Epithelial cell of proximal tubule (primary cell): ENCODE measurements around the gene ADGRB3. TPM values are rescaled to one million over a fixed set of nuclear protein-coding genes. Genes with fewer than 3 reads are reported as not detected.
"Not testable (repeated sequence)": the region's sequence is repeated elsewhere in the genome, so short reads cannot be mapped to it uniquely, and the experiment has no call there.

Experiments
- DNase-seq: peaks from one replicate; pipeline ENCODE4 v3.0.0-alpha.2; 2011; ENCODE audit warnings: low read depth
- H3K4me3 ChIP-seq: 2 replicates; pipeline ENCODE4 v1.5.1; 2011; ENCODE audit warnings: low read depth, mild to moderate bottlenecking, low read length
- total RNA-seq: library from RNA; depleted of rRNA; stranded (reverse); fragments of >200 nt; gene quantifications from 2 replicates; pipeline ENCODE4 v1.2.3, GENCODE V29; 2015
- TF ChIP-seq, protein P1 (sequence below): conservative IDR thresholded peaks from 2 replicates; pipeline ENCODE4 v1.5.1; 2012; ENCODE audit warnings: low read depth, mild to moderate bottlenecking, low read length

ADGRB3 gene
- total RNA-seq, 1 donor from 2014 or later, result 4.7 TPM

DNA sequence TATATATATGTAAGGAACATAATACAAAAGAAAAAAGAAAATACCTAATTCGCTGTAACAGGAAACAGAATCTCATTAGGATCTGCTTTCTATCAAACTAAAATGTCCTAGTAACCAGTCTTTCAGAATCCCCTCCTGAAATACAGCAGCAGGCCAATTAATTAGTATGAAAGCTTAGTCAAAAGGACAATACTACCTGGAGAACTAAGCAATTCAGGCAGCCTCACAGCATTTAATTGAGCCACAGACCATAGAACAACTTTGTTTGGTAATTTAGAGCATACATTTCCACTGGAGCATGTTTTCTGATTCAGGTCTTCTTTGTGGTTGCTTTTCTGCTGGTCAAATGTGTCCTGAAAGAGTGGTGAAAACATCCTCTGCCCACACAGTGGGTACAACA, 645.8 kb downstream of the ADGRB3 start:
- DNase-seq, result no peak
- no peak overlapping the region for H3K4me3 ChIP-seq
- TF ChIP-seq, protein P1, sequence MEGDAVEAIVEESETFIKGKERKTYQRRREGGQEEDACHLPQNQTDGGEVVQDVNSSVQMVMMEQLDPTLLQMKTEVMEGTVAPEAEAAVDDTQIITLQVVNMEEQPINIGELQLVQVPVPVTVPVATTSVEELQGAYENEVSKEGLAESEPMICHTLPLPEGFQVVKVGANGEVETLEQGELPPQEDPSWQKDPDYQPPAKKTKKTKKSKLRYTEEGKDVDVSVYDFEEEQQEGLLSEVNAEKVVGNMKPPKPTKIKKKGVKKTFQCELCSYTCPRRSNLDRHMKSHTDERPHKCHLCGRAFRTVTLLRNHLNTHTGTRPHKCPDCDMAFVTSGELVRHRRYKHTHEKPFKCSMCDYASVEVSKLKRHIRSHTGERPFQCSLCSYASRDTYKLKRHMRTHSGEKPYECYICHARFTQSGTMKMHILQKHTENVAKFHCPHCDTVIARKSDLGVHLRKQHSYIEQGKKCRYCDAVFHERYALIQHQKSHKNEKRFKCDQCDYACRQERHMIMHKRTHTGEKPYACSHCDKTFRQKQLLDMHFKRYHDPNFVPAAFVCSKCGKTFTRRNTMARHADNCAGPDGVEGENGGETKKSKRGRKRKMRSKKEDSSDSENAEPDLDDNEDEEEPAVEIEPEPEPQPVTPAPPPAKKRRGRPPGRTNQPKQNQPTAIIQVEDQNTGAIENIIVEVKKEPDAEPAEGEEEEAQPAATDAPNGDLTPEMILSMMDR, result no peak

DNA sequence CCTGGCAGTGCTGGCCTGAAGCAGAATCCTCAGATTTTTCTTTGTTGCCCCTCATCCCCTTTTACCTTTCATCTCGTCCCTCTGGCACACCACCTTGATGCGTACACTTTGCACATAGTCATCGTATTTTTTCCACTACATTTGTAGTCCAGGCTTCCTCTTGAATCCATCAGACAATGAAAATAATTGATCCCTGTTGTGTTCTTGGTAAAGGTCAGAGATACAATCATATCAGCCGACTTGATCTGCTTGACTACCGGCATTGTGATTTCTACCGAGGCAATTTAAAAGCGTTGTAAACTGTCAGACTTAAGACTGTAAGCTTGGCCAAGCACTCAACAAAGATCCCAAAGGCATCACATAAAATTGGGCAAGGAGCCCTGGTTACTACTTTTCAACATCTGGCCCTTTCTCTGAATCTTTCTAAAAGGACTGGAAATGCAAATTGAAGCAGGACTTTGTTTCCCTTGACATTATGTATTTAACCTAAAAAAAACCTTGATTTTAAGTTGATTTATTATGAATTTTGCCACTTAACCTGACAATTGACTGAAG, 649.2 kb downstream of the ADGRB3 start:
- TF ChIP-seq, protein P1, result no peak
- DNase-seq, result no peak
- no peak overlapping the region for H3K4me3 ChIP-seq

DNA sequence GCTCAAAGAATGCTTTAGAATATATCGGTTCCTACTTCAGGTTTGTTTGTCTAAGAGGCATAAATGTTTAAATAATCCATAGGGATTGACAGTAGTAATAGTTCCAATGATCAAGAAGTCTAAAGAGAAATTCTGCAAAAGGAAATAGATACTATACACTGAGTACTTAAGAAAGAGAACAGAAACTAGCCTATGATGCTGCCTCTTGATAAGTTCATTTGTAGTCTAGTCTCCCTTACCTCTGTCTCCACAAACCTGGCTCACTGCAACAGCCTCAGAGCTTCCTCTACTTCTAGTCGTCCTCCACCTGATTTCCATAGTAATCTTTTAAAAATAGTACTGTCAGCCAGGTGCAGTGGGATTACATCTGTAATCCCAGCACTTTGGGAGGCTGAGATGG, 650.0 kb downstream of the ADGRB3 start:
- no peak overlapping the region for H3K4me3 ChIP-seq
- no peak for DNase-seq
- TF ChIP-seq, protein P1, result no peak

DNA sequence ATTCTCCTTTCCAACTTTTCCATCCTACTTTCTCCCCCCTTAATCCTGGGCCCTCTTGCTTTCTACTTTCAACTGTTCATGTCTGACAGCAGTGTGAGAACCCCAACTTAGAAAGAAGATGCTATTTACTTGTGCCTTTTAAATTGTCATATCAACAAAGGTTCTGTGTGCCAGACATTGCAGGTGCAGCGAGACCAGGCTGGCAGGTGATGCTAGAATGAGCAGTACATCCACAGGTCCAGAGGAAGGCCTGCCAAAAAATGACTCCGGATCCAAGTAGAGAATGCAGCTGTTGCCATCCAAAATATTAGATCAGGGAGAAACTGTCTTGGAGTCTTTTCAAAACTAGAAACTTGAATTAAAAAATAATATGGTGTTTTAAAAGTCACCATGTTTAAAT, 651.2 kb downstream of the ADGRB3 start:
- no peak for DNase-seq
- TF ChIP-seq, protein P1, result no peak

DNA sequence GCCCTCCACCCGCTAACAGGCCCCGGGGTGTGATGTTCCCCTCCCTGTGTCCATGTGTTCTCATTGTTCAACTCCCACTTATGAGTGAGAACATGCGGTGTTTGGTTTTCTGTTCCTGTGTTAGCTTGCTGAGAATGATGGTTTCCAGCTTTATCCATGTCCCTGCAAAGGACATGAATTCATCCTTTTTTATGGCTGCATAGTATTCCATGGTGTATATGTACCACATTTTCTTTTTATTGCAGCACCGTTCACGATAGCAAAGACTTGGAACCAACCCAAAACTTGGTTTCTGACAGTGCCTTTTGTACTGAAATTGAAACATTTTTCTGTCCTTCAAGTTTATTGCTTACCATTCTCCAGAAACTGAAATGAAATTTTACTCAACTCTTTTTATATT, 653.1 kb downstream of the ADGRB3 start:
- H3K4me3 ChIP-seq, DNase-seq: not testable (repeated sequence)

More for the DNA sequence above, 651.2 kb downstream of the ADGRB3 start:
- no peak overlapping the region for H3K4me3 ChIP-seq

DNA sequence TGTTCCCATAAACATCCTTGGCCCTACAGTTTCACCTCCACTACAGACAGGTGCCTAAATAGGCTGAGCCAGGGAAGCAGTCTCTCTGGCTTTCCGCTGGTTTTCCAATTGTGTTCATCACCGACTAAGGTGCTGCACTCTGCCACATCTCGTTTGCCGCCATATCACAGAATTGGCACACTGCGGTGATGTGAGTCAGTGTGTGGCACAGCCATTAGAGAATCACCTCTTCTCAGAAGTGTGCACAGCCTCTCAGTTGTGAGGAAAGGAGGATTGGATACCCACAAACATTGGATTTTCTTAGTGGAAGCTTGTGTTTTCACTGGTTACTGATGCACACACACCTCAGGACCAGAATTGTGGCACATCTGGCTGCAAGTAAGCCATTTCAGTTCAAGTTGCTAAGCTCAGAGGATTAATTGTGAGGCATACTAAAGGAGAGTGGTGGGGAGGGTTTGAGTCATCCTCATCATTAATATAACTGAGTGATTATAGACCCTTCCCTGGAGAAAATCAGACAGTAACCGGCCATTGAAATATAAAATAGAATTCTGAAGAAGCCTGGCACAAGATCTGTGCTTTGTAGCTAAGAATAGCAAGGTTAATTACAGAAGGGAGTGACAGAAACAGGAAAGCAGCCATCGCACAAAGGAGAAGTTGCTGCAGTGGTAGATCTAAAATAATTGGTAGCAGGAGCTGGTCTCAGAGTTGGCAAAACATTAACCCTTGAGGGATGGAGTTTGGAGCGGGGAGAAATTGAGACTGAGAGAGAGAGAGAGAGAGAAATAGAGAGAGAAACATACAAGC, 654.8 kb downstream of the ADGRB3 start:
- TF ChIP-seq, protein P1, result no peak
- H3K4me3 ChIP-seq, result no peak overlapping the region
- DNase-seq, result no peak

DNA sequence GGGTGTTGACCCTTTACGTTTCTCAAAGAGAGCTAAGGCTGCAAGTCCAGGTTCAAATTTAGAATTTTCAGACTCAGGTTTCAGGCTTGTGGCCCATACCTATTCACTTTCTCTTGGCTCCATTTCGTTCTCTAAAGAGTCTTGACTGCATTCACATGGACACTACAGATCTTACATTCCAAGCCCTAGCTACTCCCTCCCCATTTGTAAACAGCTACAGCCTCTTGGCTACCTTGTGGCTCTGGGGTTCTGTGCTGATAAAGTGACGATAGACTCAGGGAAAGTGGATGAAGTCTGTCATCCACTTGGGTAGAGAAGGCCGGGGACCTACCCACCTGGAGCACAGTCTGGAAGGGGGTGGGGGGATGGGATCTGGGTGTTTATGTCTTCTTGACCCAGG, 658.4 kb downstream of the ADGRB3 start:
- TF ChIP-seq, protein P1, result no peak
- H3K4me3 ChIP-seq, result no peak overlapping the region
- no peak for DNase-seq
